GM19193 (cell line): ENCODE measurements around the gene SRGAP3.

Source experiments
- POLR2A ChIP-seq: IDR thresholded peaks from 4 replicates; pipeline ENCODE4 v1.6.1; 2011; ENCODE audit not compliant: insufficient read depth, insufficient read length; ENCODE audit errors: extremely low read depth

The SRGAP3 gene

GRCh38 chr3:9201266-9201665 is 48.2 kb downstream of the SRGAP3 start:
- no peak for TF ChIP-seq POLR2A

- no peak for TF ChIP-seq POLR2A
Measured at GRCh38 chr3:9199775-9200174, 49.7 kb downstream of the SRGAP3 start.

- TF ChIP-seq POLR2A, result no peak
Measured at GRCh38 chr3:9198899-9199335, 50.5 kb downstream of the SRGAP3 start.

- no peak for TF ChIP-seq POLR2A
Measured at GRCh38 chr3:9198261-9198660, 51.2 kb downstream of the SRGAP3 start.

GRCh38 chr3:9196020-9196419 is 53.4 kb downstream of the SRGAP3 start:
- no peak for TF ChIP-seq POLR2A

- no peak for TF ChIP-seq POLR2A
Measured at GRCh38 chr3:9195390-9195789, 54.1 kb downstream of the SRGAP3 start.

- TF ChIP-seq POLR2A, result no peak
Measured at GRCh38 chr3:9194509-9195184, 54.8 kb downstream of the SRGAP3 start.

GRCh38 chr3:9193633-9194195 is 55.7 kb downstream of the SRGAP3 start:
- TF ChIP-seq POLR2A, result no peak

GRCh38 chr3:9193211-9193610 is 56.2 kb downstream of the SRGAP3 start:
- no peak for TF ChIP-seq POLR2A

- TF ChIP-seq POLR2A, result no peak
Measured at GRCh38 chr3:9192248-9193025, 57.0 kb downstream of the SRGAP3 start.

- no peak for TF ChIP-seq POLR2A
Measured at GRCh38 chr3:9190276-9190675, 59.2 kb downstream of the SRGAP3 start.

GRCh38 chr3:9188583-9188982 is 60.9 kb downstream of the SRGAP3 start:
- TF ChIP-seq POLR2A, result no peak

- no peak for TF ChIP-seq POLR2A
Measured at GRCh38 chr3:9185701-9186100, 63.7 kb downstream of the SRGAP3 start.

GRCh38 chr3:9185046-9185445 is 64.4 kb downstream of the SRGAP3 start:
- no peak for TF ChIP-seq POLR2A

GRCh38 chr3:9184461-9184835 is 65.0 kb downstream of the SRGAP3 start:
- no peak for TF ChIP-seq POLR2A
